Caco-2 (cell line): Measurements from ENCODE around the gene RXRA. TPM values are rescaled to one million over a fixed set of nuclear protein-coding genes. Genes with fewer than 3 reads are reported as not detected.

Experiments used
- BruUV-seq: library from RNA; stranded (reverse); fragments of 400-500 nt; replicated peaks from 2 replicates; lab custom pipeline; 2021; lab: Mats Ljungman, UMichigan
- CTCF ChIA-PET: fragments of 300-600 bp; sonication (Branson Sonifier 250); formaldehyde crosslinking; loops from one replicate; lab custom pipeline; 2022; ENCODE audit warnings: antibody characterized with exemption; lab: Charles Lee
- POLR2A ChIA-PET: fragments of 300-600 bp; sonication (Branson Sonifier 250); formaldehyde crosslinking; loops from one replicate; lab custom pipeline; 2022; ENCODE audit warnings: antibody characterized with exemption; lab: Charles Lee
- DNase-seq, 2 experiments: peaks; one replicate each; pipeline versions ENCODE4 v3.0.0 to v3.0.0-alpha.2; 2020 to 2022
- H3K27me3 ChIP-seq: replicated peaks from 2 replicates; pipeline ENCODE4 v1.6.0; 2011; ENCODE audit warnings: low read length; ENCODE audit not compliant: control insufficient read depth, insufficient read depth
- H3K36me3 ChIP-seq: 2 replicates; pipeline ENCODE4 v1.5.1; 2011; ENCODE audit warnings: low read length; ENCODE audit not compliant: control insufficient read depth, insufficient read depth
- H3K4me1 ChIP-seq: fragments of 250-450 bp; sonication (Bioruptor Pico); 2 replicates; pipeline ENCODE4 v1.5.1; 2020; ENCODE audit warnings: mild to moderate bottlenecking
- H3K4me3 ChIP-seq: 2 replicates; pipeline ENCODE4 v1.5.1; 2011; ENCODE audit warnings: low read depth, mild to moderate bottlenecking, control low read depth, low read length
- H3K9me3 ChIP-seq: fragments of 250-450 bp; sonication (Bioruptor Pico); 2 replicates; pipeline ENCODE4 v1.5.1; 2020; ENCODE audit warnings: mild to moderate bottlenecking, moderate library complexity
- H3K27ac Mint-ChIP-seq: one replicate; pipeline ENCODE4 v1.8.0; 2022; ENCODE audit warnings: mixed read lengths; ENCODE audit not compliant: unreplicated experiment
- H3K27me3 Mint-ChIP-seq: one replicate; pipeline ENCODE4 v1.8.0; 2022; ENCODE audit warnings: mixed read lengths; ENCODE audit not compliant: insufficient read depth, unreplicated experiment
- H3K36me3 Mint-ChIP-seq: one replicate; pipeline ENCODE4 v1.8.0; 2022; ENCODE audit warnings: mild to moderate bottlenecking, mixed read lengths; ENCODE audit not compliant: insufficient read depth, unreplicated experiment
- H3K4me1 Mint-ChIP-seq: one replicate; pipeline ENCODE4 v1.8.0; 2022; ENCODE audit warnings: low read depth, mixed read lengths; ENCODE audit not compliant: unreplicated experiment
- H3K4me3 Mint-ChIP-seq: one replicate; pipeline ENCODE4 v1.8.0; 2022; ENCODE audit warnings: mild to moderate bottlenecking, moderate library complexity, mixed read lengths; ENCODE audit not compliant: unreplicated experiment
- H3K9me3 Mint-ChIP-seq: one replicate; pipeline ENCODE4 v1.8.0; 2022; ENCODE audit warnings: mixed read lengths; ENCODE audit not compliant: unreplicated experiment
- intact Hi-C: fragments of 100-400 bp; cut with micrococcal nuclease; formaldehyde crosslinking; loops from one replicate; pipeline ENCODE4 v1.10.0; 2022; ENCODE audit not compliant: unreplicated experiment
- total RNA-seq: library from RNA; stranded (reverse); gene quantifications from 2 replicates; pipeline ENCODE4 v1.2.3, GENCODE V29; 2022
- TF ChIP-seq, protein P1 (sequence below), 2 experiments: fragments of 200-600 bp in 1 of 2; IDR thresholded peaks; 1 replicate in 1 of 2; 2 replicates in 1 of 2; pipeline versions ENCODE4 v1.5.1 to v1.8.0; 2011 to 2022; ENCODE audit warnings: antibody characterized with exemption in 1 of 2, control low read depth in 1 of 2, inconsistent platforms in 1 of 2, low read depth in 1 of 2, low read length in 1 of 2, mild to moderate bottlenecking in 1 of 2, moderate library complexity in 1 of 2; ENCODE audit not compliant: insufficient read depth in 1 of 2, severe bottlenecking in 1 of 2, unreplicated experiment in 1 of 2

Gene RXRA
- total RNA-seq, 1 experiment from 2014 or later: 69.1 TPM

DNA sequence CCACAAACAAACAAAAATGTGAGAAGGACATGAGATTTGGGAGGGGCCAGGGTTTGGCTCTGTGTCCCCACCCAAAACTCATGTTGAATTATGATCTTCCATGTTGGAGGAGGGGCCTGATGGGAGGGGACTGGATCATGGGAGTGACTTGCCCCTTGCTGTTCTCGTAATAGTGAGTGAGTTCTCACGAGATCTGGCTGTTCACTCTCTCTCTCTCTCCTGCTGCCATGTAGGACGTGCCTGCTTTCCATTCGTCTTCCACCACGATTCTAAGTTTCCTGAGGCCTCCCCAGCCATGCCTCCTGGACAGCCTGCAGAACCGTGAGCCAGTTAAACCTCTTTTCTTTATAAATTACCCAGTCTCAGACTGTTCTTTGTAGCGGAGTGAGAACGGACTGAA is 118.7 kb downstream of the RXRA start:
- Histone ChIP-seq H3K4me3 (no peak overlapping the region), H3K9me3 (peaks cover 8% of the 10 kb centered on the region), H3K27me3 (no peaks in the 10 kb centered on the region), H3K4me1 (0 out of 2 replicates have a peak, but pooled peaks cover 2% of the 10 kb centered on the region), H3K36me3 (no peaks in the 10 kb centered on the region)
- H3K9me3 Mint-ChIP-seq: no peaks in the 10 kb centered on the region
- BruUV-seq: no TSS peak
- peaks cover 43% of the 10 kb centered on the region for H3K36me3 Mint-ChIP-seq
- ChIA-PET CTCF (interaction anchor here (0.6 kb wide), 1 partner anchor 121 kb away, joined by 3 read pairs; no protein-coding TSS in a partner anchor), POLR2A (no interaction called here)
- H3K4me3 Mint-ChIP-seq: no peak overlapping the region
- no peaks in the 10 kb centered on the region for H3K27me3 Mint-ChIP-seq
- DNase-seq: no peak
- H3K4me1 Mint-ChIP-seq: no peaks in the 10 kb centered on the region
- intact Hi-C loops: loop anchor here (5.0 kb wide), 3 partner anchors 118 to 228 kb away; partner anchors contain the start of gene RXRA
- no peak overlapping the region for H3K27ac Mint-ChIP-seq
- TF ChIP-seq, protein P1, sequence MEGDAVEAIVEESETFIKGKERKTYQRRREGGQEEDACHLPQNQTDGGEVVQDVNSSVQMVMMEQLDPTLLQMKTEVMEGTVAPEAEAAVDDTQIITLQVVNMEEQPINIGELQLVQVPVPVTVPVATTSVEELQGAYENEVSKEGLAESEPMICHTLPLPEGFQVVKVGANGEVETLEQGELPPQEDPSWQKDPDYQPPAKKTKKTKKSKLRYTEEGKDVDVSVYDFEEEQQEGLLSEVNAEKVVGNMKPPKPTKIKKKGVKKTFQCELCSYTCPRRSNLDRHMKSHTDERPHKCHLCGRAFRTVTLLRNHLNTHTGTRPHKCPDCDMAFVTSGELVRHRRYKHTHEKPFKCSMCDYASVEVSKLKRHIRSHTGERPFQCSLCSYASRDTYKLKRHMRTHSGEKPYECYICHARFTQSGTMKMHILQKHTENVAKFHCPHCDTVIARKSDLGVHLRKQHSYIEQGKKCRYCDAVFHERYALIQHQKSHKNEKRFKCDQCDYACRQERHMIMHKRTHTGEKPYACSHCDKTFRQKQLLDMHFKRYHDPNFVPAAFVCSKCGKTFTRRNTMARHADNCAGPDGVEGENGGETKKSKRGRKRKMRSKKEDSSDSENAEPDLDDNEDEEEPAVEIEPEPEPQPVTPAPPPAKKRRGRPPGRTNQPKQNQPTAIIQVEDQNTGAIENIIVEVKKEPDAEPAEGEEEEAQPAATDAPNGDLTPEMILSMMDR (IDR thresholded peaks at IDR 0.05; ENCODE audit: insufficient read depth in 1 of 2, low read depth in 1 of 2, low read length in 1 of 2, severe bottlenecking in 1 of 2, unreplicated experiment in 1 of 2): no peak

DNA sequence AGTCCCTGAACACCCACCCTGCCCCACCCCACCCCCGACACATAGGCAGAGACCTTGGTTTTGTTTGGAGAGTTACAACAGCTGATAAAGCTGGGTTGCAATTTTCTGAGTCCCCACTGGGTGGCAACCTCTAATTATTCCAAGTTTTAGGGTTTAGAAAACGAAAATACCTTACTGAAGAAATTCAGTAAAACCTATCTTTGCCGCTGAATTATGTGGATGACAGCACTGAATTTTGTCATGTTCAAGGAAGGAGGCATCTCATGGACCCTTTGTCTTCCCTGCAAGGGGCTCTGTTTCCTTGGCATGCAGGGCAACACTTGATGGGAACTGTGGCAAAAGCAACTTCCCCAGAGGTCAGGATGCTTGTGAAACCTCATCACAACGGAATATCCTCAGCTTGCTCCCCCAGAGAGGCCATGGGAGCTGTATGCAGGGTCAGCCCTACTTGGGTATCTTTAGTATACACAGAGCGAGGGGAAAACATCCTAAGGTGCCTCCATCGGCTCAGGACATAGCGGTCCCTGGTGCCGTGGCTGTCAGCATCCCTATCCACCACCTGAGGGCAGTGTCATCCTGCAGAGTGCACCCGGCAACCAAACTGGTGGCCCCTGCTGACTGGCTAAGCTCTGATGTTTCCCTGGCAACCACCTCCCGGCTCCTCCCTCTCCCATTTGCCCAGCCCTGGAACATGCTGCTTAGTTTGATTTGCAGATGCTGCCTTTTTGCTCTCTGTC is 123.1 kb downstream of the RXRA start:
- TF ChIP-seq, protein P1 (IDR thresholded peaks at IDR 0.05; ENCODE audit: insufficient read depth in 1 of 2, low read depth in 1 of 2, low read length in 1 of 2, severe bottlenecking in 1 of 2, unreplicated experiment in 1 of 2): peak; percentile 55 to 86

DNA sequence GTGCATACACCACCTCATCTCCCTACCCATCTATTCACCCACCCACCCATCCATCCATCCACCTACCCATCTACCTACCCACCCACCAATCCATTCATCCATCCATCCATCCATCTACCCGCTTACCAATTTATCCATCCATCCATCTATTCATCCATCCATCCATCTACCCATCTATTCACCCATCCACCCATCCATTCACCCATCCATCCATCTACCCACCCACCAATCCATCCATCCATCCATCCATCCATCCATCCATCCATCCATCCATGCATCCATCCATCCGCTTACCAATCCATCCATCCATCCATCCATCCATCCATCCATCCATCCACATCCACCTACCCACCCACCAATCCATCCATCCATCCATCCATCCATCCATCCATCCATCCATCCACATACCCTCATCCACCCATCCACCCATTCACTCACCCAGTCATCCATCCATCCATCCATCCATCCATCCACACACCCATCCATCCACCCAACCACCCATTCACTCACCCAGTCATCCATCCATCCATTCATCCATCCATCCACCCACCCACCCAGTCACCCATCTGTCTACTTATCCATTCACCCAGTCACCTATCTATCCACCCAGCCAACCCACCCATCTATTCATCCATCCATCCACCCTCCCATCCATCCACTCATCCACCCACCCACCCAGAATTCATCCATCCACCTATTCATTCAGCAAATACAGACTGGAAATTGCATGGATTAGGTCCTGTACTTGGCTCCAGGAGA is 125.6 kb downstream of the RXRA start:
- TF ChIP-seq, protein P1 (IDR thresholded peaks at IDR 0.05; ENCODE audit: insufficient read depth in 1 of 2, low read depth in 1 of 2, low read length in 1 of 2, severe bottlenecking in 1 of 2, unreplicated experiment in 1 of 2): no peak
- no TSS peak for BruUV-seq
- CTCF ChIA-PET: no interaction called here

More for the DNA sequence above, 123.1 kb downstream of the RXRA start:
- intact Hi-C loops: loop anchor here (1.0 to 5.0 kb wide), 3 partner anchors 208 to 249 kb away; no protein-coding TSS in a partner anchor
- Mint-ChIP-seq H3K36me3 (peaks cover 10% of the 10 kb centered on the region), H3K4me3 (no peak overlapping the region), H3K27ac (no peak overlapping the region), H3K9me3 (peaks cover 10% of the 10 kb centered on the region), H3K4me1 (peaks cover 5% of the 10 kb centered on the region), H3K27me3 (peaks cover 6% of the 10 kb centered on the region)
- BruUV-seq: no TSS peak
- Histone ChIP-seq H3K27me3 (no peaks in the 10 kb centered on the region), H3K9me3 (peaks cover 8% of the 10 kb centered on the region), H3K4me1 (peaks cover 6% of the 10 kb centered on the region), H3K36me3 (no peaks in the 10 kb centered on the region), H3K4me3 (no peak overlapping the region)
- ChIA-PET POLR2A (no interaction called here), CTCF (interaction anchor here (0.6 to 2.1 kb wide), 12 partner anchors 11 to 645 kb away, joined by 3 to 16 read pairs (median 3); partner anchors contain the start of gene COL5A1)
- peak; percentile 87 to 89 for DNase-seq

More for the DNA sequence above, 125.6 kb downstream of the RXRA start:
- Mint-ChIP-seq H3K9me3 (peaks cover 10% of the 10 kb centered on the region), H3K4me1 (peaks cover 10% of the 10 kb centered on the region), H3K27ac (no peak overlapping the region), H3K4me3 (no peak overlapping the region), H3K36me3 (peaks cover 10% of the 10 kb centered on the region), H3K27me3 (peaks cover 6% of the 10 kb centered on the region)
- intact Hi-C loops: no loop called here
- no peak for DNase-seq
- Histone ChIP-seq H3K9me3 (peaks cover 8% of the 10 kb centered on the region), H3K4me1 (peaks cover 24% of the 10 kb centered on the region), H3K27me3 (no peaks in the 10 kb centered on the region), H3K4me3 (no peak overlapping the region), H3K36me3 (no peaks in the 10 kb centered on the region)
- POLR2A ChIA-PET: no interaction called here
